HG03521 (cell line): ENCODE measurements around the gene RYR2.

Experiments
- ATAC-seq: cut with Tn5 transposase; IDR thresholded peaks from one replicate; pipeline ENCODE4 v1.9.1; 2021; ENCODE audit warnings: mild to moderate bottlenecking, moderate library complexity; ENCODE audit not compliant: unreplicated experiment

Gene RYR2

DNA sequence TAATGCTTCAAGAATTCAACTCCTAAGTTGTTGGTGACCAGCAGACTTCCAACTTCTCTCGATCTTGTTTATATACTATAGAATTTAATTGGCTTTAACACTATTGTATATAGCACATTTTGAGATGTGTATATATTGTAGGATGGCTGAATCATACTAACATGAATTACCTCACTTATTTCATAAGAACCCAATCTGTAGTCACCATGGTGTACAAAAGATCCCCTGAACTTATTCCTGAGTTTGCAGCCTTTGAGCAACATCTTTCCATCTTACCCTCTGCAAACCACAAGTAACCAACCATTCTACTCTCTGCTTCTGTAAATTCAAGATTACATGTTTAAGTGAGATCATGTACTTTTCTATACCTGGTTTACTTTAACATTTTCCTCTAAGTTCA is 836.4 kb downstream of the RYR2 start:
- no peak for ATAC-seq

- ATAC-seq: no peak
Measured at GRCh38 chr1:237879195-237879594, 837.2 kb downstream of the RYR2 start.
